ENCODE data around the gene TSPAN11.

DNA sequence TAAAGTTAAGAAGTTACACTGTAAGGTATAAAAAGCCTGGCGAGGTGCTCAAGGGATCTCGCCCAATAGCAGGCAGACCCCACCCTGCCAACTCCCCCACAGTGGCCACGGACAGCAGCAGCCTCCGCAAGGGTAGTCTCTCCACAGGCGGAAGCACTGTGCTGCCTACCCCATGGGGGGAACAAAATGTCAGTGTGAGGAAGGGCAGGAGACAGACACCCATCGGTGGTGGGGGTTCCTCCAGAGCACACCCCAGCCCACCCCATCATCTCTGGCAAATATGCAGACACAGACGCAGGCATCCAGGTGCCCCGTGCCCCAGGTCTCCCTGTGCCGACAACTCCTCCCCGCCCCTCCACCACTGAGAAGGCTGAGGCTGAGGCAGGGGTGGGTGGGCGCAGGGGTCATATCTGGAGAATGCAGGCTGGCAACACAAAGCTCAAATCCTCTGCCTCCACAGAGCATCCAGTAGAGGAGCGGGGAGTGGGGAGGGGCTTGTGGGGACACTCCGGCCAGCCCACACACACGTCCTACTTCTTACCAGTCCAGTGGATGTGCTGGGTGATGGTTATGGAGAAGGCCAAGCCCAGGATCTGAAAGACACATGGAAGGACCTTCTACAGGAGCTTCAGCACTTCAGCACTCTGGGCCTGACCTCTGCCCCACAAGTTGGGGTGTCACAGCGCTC is 78.9 kb downstream of the TSPAN11 start:
- TF ChIP-seq, protein P1, sequence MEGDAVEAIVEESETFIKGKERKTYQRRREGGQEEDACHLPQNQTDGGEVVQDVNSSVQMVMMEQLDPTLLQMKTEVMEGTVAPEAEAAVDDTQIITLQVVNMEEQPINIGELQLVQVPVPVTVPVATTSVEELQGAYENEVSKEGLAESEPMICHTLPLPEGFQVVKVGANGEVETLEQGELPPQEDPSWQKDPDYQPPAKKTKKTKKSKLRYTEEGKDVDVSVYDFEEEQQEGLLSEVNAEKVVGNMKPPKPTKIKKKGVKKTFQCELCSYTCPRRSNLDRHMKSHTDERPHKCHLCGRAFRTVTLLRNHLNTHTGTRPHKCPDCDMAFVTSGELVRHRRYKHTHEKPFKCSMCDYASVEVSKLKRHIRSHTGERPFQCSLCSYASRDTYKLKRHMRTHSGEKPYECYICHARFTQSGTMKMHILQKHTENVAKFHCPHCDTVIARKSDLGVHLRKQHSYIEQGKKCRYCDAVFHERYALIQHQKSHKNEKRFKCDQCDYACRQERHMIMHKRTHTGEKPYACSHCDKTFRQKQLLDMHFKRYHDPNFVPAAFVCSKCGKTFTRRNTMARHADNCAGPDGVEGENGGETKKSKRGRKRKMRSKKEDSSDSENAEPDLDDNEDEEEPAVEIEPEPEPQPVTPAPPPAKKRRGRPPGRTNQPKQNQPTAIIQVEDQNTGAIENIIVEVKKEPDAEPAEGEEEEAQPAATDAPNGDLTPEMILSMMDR (conservative IDR thresholded peaks at IDR 0.05; ENCODE audit: low read depth, low read length): no peak
- TF ChIP-seq RFX5 (IDR thresholded peaks at IDR 0.05; ENCODE audit: low read depth, low read length): no peak
- no peak for TF ChIP-seq POLR2A (IDR thresholded peaks at IDR 0.05; ENCODE audit: low read depth, low read length)
- TF ChIP-seq RCOR1 (IDR thresholded peaks at IDR 0.05; ENCODE audit: insufficient replicate concordance, low read length): no peak

All from IMR-90 (cell line).